ENCODE measurements around the gene ETNPPL.
"Not testable (repeated sequence)": the region's sequence is repeated elsewhere in the genome, so short reads cannot be mapped to it uniquely, and the experiment has no call there.

ETNPPL gene

GRCh38 chr4:108758498-108758897, 4.4 kb downstream of the ETNPPL start:
- DNase-seq (ENCODE audit: low read depth, low spot score), result no peak

GRCh38 chr4:108754327-108754726, 8.5 kb downstream of the ETNPPL start:
- DNase-seq (ENCODE audit: low read depth, low spot score), result no peak

- no peak for DNase-seq (ENCODE audit: low read depth, low spot score)
These were observed 11.5 kb downstream of the ETNPPL start for GRCh38 chr4:108751321-108751720.

GRCh38 chr4:108749119-108749518, 13.7 kb downstream of the ETNPPL start:
- DNase-seq (ENCODE audit: low read depth, low spot score), result no peak

GRCh38 chr4:108746511-108746910, 16.3 kb downstream of the ETNPPL start:
- DNase-seq (ENCODE audit: low read depth, low spot score), result no peak

- no peak for DNase-seq (ENCODE audit: low read depth, low spot score)
These were observed 18.5 kb downstream of the ETNPPL start for GRCh38 chr4:108744307-108744706.

GRCh38 chr4:108742451-108743420, 20.1 kb downstream of the ETNPPL start:
- DNase-seq (ENCODE audit: low read depth, low spot score), result no peak

GRCh38 chr4:108738003-108738706, 24.7 kb downstream of the ETNPPL start:
- DNase-seq (ENCODE audit: low read depth, low spot score), result no peak

- DNase-seq (ENCODE audit: low read depth, low spot score), result no peak
These were observed 31.8 kb downstream of the ETNPPL start for GRCh38 chr4:108731006-108731405.

GRCh38 chr4:108730579-108730978, 32.3 kb downstream of the ETNPPL start:
- DNase-seq (ENCODE audit: low read depth, low spot score), result no peak

GRCh38 chr4:108729731-108730130, 33.1 kb downstream of the ETNPPL start:
- no peak for DNase-seq (ENCODE audit: low read depth, low spot score)

GRCh38 chr4:108725457-108725856, 37.4 kb downstream of the ETNPPL start:
- no peak for DNase-seq (ENCODE audit: low read depth, low spot score)

- DNase-seq (ENCODE audit: low read depth, low spot score), result no peak
These were observed 45.5 kb downstream of the ETNPPL start for GRCh38 chr4:108717386-108717785.

GRCh38 chr4:108716340-108716739, 46.5 kb downstream of the ETNPPL start:
- no peak for DNase-seq (ENCODE audit: low read depth, low spot score)

GRCh38 chr4:108714880-108715279, 48.0 kb downstream of the ETNPPL start:
- no peak for DNase-seq (ENCODE audit: low read depth, low spot score)

GRCh38 chr4:108710578-108710977, 52.3 kb downstream of the ETNPPL start:
- not testable (repeated sequence) for DNase-seq (ENCODE audit: low read depth, low spot score)

- no peak for DNase-seq (ENCODE audit: low read depth, low spot score)
These were observed 53.1 kb downstream of the ETNPPL start for GRCh38 chr4:108709722-108710121.

- DNase-seq (ENCODE audit: low read depth, low spot score), result no peak
These were observed 53.6 kb downstream of the ETNPPL start for GRCh38 chr4:108709234-108709633.

GRCh38 chr4:108706289-108706688, 56.6 kb downstream of the ETNPPL start:
- DNase-seq (ENCODE audit: low read depth, low spot score), result no peak

GRCh38 chr4:108703966-108704365, 58.9 kb downstream of the ETNPPL start:
- no peak for DNase-seq (ENCODE audit: low read depth, low spot score)

- DNase-seq (ENCODE audit: low read depth, low spot score), result no peak
These were observed 59.5 kb downstream of the ETNPPL start for GRCh38 chr4:108703370-108703769.

GRCh38 chr4:108702960-108703359, 59.9 kb downstream of the ETNPPL start:
- DNase-seq (ENCODE audit: low read depth, low spot score), result no peak
